Pancreas (tissue), 10 donors: ENCODE measurements around the gene BLVRB. TPM values are rescaled to one million over a fixed set of nuclear protein-coding genes. Genes with fewer than 3 reads are reported as not detected.

Source experiments
- ATAC-seq, 4 donors: fragments of 200-7000 bp; cut with Tn5 transposase; one replicate each; pipeline versions ENCODE4 v1.8.0 to v1.9.1; 2020; ENCODE audit warnings: mild to moderate bottlenecking in 4 of 4, moderate library complexity in 4 of 4
- DNase-seq, 6 donors: peaks; one replicate each; pipeline ENCODE4 v3.0.0-alpha.2; 2020
- FAIRE-seq: peaks from 2 replicates; lab custom pipeline; 2012; peaks lifted over from hg19 to GRCh38; lab: Jason Lieb, UNC
- H3K27ac ChIP-seq, 4 donors: fragments of 200-600 bp; sonication (generic); 1 replicate in 3 of 4; 2 replicates in 1 of 4; pipeline versions ENCODE4 v1.5.0 to v1.8.0; 2020
- H3K27me3 ChIP-seq, 4 donors: fragments of 200-600 bp; one replicate each; pipeline ENCODE4 v1.8.0; 2021
- H3K36me3 ChIP-seq, 3 donors: fragments of 200-600 bp; sonication (generic) in 1 of 3; one replicate each; pipeline versions ENCODE4 v1.5.0 to v1.8.0; 2020 to 2021
- H3K4me1 ChIP-seq, 3 donors: fragments of 200-600 bp; one replicate each; pipeline ENCODE4 v1.8.0; 2021
- H3K4me3 ChIP-seq, 4 donors: fragments of 200-600 bp; sonication (generic) in 2 of 4; one replicate each; pipeline versions ENCODE4 v1.5.0 to v1.8.0; 2020 to 2021
- H3K9me3 ChIP-seq, 4 donors: fragments of 200-600 bp; one replicate each; pipeline ENCODE4 v1.8.0; 2021
- CTCF ChIP-seq, 4 donors: fragments of 200-600 bp; sonication (generic) in 3 of 4; IDR thresholded peaks; one replicate each; pipeline versions ENCODE4 v1.5.0 to v1.8.0; 2021; ENCODE audit warnings: antibody characterized with exemption in 4 of 4
- WGBS, 2 donors: extraction: QIAGEN DNeasy Blood & Tissue Kit; methylation state at CpG; one replicate each; pipeline ENCODE4 v1.1.7; 2013; 5-methylcytosine and 5-hydroxymethylcytosine counted together
- intact Hi-C, 3 donors: fragments of 100-400 bp; cut with DNase I; formaldehyde crosslinking; loops; one replicate each; pipeline versions ENCODE4 v1.11.1 to v1.14.2; 2022
- polyA plus RNA-seq, 2 donors: library from polyadenylated mRNA; stranded (reverse); fragments of 200-250 nt; gene quantifications; one replicate each; pipeline ENCODE4 v1.2.3, GENCODE V29; 2013
- total RNA-seq, 6 donors: library from RNA; stranded (reverse); fragmentation: NEBNext Ultra II Directional in 4 of 6; extraction: Animal tissue kit (Norgen Biotek cat#: 25700) in 4 of 6; gene quantifications; one replicate each; pipeline versions ENCODE4 v1.2.1 to v1.2.4, GENCODE V29; 2021 to 2023
- donor health status: healthy with polysubstance abuse.
- donor health status: DM: no; HTN: no; CAD: no; lungs with moderate emphysema.
- donor health status: DM: no; HTN: no; CAD: no.
- donor health status: control.
- donor health status: control.
- donor health status: Bipolar disorder and iron deficiency.
- donor health status: DM: yes; HTN: yes; CAD: no.
- donor health status: DM: no; HTN: no; CAD: no.
- donor health status: DM: no; HTN: no; CAD: no.
- donor health status: DM: yes; HTN: yes; CAD: no.

BLVRB gene
- total RNA-seq (10 to 100 TPM; 24.1 to 39.9 (median 34.0) TPM), polyA plus RNA-seq (10 to 100 TPM; 47.6 to 49.4 TPM)

- 0% methylated on average over 46 to 54 of the region's 54 CpGs for WGBS, 2 donors
- peak within 1 kb of the TSS; percentile 50 to 77 (median 62) for H3K4me3 ChIP-seq
- intact Hi-C loops, result no loop called here
- H3K9me3 ChIP-seq, result no peaks in the 10 kb centered on the region
- FAIRE-seq (peak; percentile 89), ATAC-seq (peak; percentile 91 to 93 (median 92)), DNase-seq (peak; percentile 99 to 100 (median 100))
- no peaks in the 10 kb centered on the region for H3K27me3 ChIP-seq
- peaks cover 3 to 19% (median 4%) of the 10 kb centered on the region in 3 donors for H3K4me1 ChIP-seq
- H3K27ac ChIP-seq, result peak within 1 kb of the TSS; percentile 57 to 91 (median 88)
- no peaks in the 10 kb centered on the region for H3K36me3 ChIP-seq
- TF ChIP-seq CTCF (IDR thresholded peaks at IDR 0.05), result no peak
Observed at GRCh38 chr19:40465557-40466218, at the start of gene BLVRB. Gene BLVRB (minus strand): TSS chr19:40465745. CDS start chr19:40465688, 57 bp downstream.

GRCh38 chr19:40513741-40514315 lies 48.3 kb upstream of the BLVRB start:
- FAIRE-seq (no peak), ATAC-seq (no peak)

GRCh38 chr19:40513345-40513678 lies 47.8 kb upstream of the BLVRB start:
- H3K9me3 ChIP-seq, result no peaks in the 10 kb centered on the region
- ATAC-seq (no peak), DNase-seq (no peak), FAIRE-seq (no peak)
- no peak for TF ChIP-seq CTCF (IDR thresholded peaks at IDR 0.05)
- peaks cover 0 to 18% (median 5%) of the 10 kb centered on the region in 4 donors for H3K27me3 ChIP-seq
- no peaks in the 10 kb centered on the region for H3K4me1 ChIP-seq
- WGBS, 2 donors, result 56 to 57% methylated on average over 27 of the region's 27 CpGs
- H3K27ac ChIP-seq, result no peak overlapping the region
- H3K4me3 ChIP-seq, result peak overlapping the region in 1 of 4 donors; percentile 32
- H3K36me3 ChIP-seq, result no peaks in the 10 kb centered on the region
- intact Hi-C loops, result no loop called here

More at GRCh38 chr19:40513741-40514315, 48.3 kb upstream of the BLVRB start:
- H3K4me1 ChIP-seq, result no peaks in the 10 kb centered on the region
- no peaks in the 10 kb centered on the region for H3K36me3 ChIP-seq
- WGBS, 2 donors, result 70 to 83% methylated on average over 4 of the region's 4 CpGs
- H3K27ac ChIP-seq, result no peak overlapping the region
- intact Hi-C loops, result no loop called here
- H3K4me3 ChIP-seq, result no peak overlapping the region
- peaks cover 0 to 18% (median 5%) of the 10 kb centered on the region in 4 donors for H3K27me3 ChIP-seq
- DNase-seq, result no peak
- no peaks in the 10 kb centered on the region for H3K9me3 ChIP-seq
- no peak for TF ChIP-seq CTCF (IDR thresholded peaks at IDR 0.05)

- Histone ChIP-seq H3K27me3 (peaks cover 0 to 18% (median 5%) of the 10 kb centered on the region in 4 donors), H3K36me3 (no peaks in the 10 kb centered on the region), H3K27ac (no peak overlapping the region), H3K4me1 (no peaks in the 10 kb centered on the region), H3K4me3 (peak overlapping the region in 2 of 4 donors; percentile 9 to 32), H3K9me3 (no peaks in the 10 kb centered on the region)
- DNase-seq, result no peak
- no peak for TF ChIP-seq CTCF (IDR thresholded peaks at IDR 0.05)
- WGBS, 2 donors, result 7 to 8% methylated on average over 53 to 105 of the region's 105 CpGs
- intact Hi-C loops, result no loop called here
- no peak for FAIRE-seq
- ATAC-seq, result peak; percentile 28 to 68 (median 52)
Observed at GRCh38 chr19:40512473-40513344, 47.2 kb upstream of the BLVRB start.
